ENCODE data around the gene EVI5.

EVI5 gene

GRCh38 chr1:92481971-92482664, 302.8 kb downstream of the EVI5 start:
- peak; percentile 29 for DNase-seq

- peak; percentile 6 for DNase-seq
Observed at GRCh38 chr1:92481599-92481925, 303.3 kb downstream of the EVI5 start.

- peak; percentile 11 for DNase-seq
Observed at GRCh38 chr1:92480813-92481598, 303.9 kb downstream of the EVI5 start.

DNA sequence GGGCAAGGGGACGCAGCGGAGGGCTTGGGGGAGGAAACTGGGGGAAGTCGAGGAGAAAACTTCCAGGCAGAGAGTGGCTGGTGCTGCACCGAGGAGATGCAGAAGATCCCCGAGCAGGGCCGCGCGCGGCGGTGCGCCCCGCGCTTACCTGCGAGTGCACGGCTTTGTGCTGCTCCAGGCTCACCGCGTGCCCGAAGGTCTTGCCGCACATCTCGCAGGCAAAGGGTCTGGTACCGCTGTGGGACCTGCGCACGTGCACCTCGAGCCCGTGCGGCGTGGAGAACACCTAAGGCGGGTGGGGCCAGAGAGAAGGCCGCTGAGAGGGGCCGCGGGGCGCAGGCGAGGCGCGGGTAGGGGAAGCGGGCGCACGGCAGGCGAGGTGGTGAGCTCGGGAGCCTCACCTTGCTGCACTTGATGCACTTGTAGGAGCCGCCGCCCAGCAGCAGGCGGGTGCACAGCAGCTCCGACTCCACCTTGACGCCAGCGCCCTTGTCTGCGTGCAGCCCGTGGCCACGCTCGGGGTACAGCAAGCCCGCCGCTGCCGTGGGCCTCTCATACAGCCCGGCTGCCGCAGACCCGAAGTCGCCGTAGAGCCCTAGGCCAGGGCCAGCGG, 304.6 kb downstream of the EVI5 start:
- DNase-seq = no peak

- no peak for DNase-seq
Observed at GRCh38 chr1:92479587-92479986, 305.3 kb downstream of the EVI5 start.

- peak; percentile 54 for DNase-seq
Observed at GRCh38 chr1:92478393-92478792, 306.5 kb downstream of the EVI5 start.

- no peak for DNase-seq
Observed at GRCh38 chr1:92476071-92476631, 308.8 kb downstream of the EVI5 start.

DNA sequence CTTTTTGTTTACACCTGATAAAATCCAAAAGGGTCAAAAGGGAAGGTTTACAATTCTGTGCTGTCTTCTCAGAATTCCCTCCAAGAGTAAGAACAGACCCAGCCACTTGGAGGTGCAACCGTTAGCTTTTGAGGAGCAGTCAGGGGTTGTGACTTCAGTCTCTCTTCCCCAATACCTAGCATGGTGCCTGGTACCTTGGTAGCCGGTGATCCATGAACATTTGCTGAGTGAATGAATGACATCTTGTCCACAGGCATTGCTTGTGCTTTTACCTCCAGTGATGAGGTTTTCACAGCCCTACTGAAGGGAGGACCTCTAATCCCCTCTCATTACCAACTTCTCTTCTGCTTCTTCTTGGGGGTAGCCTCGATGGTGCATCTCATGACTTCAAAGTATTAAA, 309.9 kb downstream of the EVI5 start:
- no peak for DNase-seq

GRCh38 chr1:92473781-92474495, 311.0 kb downstream of the EVI5 start:
- no peak for DNase-seq

DNA sequence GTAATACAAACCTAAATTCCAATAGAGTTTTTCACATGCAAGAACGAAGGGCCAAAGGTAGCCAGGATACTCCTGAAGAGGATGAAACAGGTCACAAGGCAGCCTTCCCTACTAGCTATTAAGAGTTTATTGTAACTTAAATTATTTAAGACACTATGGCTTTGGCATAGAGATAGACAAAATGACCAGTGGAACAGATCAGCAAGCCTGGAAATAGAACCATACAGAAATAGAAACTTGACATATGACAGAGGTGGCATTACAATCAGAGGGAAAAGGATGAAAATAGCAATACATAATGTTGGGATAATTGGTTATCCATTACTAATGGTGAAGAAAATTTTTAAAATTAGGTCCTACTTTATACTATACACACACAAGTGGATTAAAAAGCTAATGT, 314.7 kb downstream of the EVI5 start:
- no peak for DNase-seq

- no peak for DNase-seq
Observed at GRCh38 chr1:92466683-92467352, 318.1 kb downstream of the EVI5 start.

DNA sequence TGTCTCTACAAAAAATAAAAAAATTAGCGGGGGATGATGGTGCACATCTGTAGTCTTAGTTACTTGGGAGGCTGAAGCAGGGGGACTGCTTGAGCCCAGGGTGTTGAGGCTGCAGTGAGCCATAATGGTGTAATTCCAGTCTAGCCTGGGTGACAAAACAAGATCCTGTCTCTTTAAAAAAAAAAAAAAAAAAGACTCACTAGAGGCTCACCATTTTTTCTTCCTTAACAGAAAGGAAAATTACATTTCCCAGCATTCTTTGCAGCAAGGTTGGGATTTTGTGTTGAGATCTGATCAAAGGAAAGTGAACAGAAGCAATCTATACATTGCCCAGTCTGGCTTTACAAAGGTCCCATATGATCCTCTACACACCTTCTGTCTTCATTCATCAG, 319.7 kb downstream of the EVI5 start:
- no peak for DNase-seq

DNA sequence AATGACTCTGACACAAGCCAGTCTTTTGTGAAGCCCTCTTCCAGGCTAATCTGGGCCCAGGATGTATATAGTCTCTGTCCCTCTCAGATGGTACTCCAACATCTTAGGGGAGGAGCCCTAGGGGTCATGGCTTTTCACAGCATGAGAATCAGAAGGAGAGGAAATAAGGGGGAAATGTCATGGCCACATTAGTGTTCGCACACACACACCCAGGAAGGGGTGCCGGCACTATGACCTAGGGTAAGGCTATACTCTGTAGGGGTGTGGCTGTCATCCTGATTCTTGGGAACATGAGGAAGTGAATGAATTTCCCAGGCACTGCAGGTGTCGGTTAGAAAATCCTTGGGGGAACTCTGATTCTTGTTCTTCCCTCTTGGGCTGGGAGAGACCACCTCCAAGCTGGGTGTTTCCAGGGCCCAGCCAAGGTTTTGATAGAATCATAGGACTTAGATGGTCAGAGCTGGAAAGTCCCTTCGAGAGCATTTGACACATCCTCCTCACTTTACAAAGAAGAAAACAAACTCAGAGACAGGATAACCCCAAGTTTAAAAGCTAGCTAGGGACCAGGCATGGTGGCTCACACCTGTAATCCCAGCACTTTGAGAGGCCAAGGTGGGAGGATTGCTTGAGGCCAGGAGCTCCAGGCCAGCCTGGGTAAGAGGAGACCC, 320.2 kb downstream of the EVI5 start:
- no peak for DNase-seq

DNA sequence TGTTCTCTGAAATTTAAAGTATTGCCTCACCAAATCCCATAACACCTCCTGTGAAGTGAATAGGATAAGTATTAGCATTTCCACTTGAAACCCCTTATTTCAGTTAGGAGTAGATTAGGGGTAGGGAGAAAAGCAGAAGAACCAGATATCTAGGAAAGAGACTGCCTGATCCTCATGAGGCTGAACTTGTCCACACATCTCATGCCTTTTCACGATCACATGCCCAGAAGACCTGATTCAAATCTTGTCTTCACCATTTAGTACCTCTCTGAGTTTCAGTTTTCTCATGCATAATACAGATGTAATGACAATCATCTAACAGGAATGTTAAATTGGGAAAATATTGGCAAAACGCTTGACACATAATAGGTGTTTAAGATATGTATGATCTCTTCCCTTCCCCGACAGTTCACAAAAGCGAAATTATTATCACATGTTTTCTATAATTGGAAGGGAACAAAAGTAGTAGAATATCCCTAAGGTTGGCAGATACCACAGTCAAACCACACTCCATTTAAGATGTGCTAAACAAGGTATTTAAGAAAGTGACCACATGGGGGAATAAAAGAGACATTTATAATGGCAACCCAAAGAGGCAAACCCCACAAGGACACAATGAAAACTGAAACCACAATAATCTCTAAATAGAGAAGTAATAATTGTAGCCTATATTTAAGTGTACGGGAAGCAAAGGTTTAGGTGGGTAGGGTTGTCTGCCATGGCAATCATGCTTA, 323.4 kb downstream of the EVI5 start:
- DNase-seq = peak; percentile 18

GRCh38 chr1:92459871-92460320, 325.0 kb downstream of the EVI5 start:
- no peak for DNase-seq
